IMR-90 (cell line): ENCODE measurements around the gene PAK6. TPM values are rescaled to one million over a fixed set of nuclear protein-coding genes. Genes with fewer than 3 reads are reported as not detected.

Experiments used
- ATAC-seq: fragments of 200-7000 bp; cut with Tn5 transposase; 2 replicates; pipeline ENCODE4 v1.9.1; 2020; ENCODE audit warnings: low read depth, mild to moderate bottlenecking, moderate library complexity
- BruUV-seq: library from RNA; stranded (reverse); fragments of 400-500 nt; replicated peaks from 2 replicates; lab custom pipeline; 2021; lab: Mats Ljungman, UMichigan
- CTCF ChIA-PET: fragments of 300-600 bp; formaldehyde crosslinking; extraction: SDS; loops from one replicate; lab custom pipeline; 2021; ENCODE audit warnings: antibody characterized with exemption; lab: Yijun Ruan, JAX
- POLR2A ChIA-PET: fragments of 300-600 bp; sonication (Branson Sonifier 250); formaldehyde crosslinking; loops from one replicate; lab custom pipeline; 2022; ENCODE audit warnings: antibody characterized with exemption; ENCODE audit not compliant: unreplicated experiment; lab: Charles Lee
- DNase-seq: peaks from one replicate; pipeline ENCODE4 v3.0.0; 2013
- H2AFZ ChIP-seq: replicated peaks from 2 replicates; pipeline ENCODE3; 2013; ENCODE audit warnings: low read length, mild to moderate bottlenecking; ENCODE audit not compliant: poor library complexity
- H2AK5ac ChIP-seq: 2 replicates; pipeline ENCODE4 v1.6.1; 2013; ENCODE audit warnings: low read depth, low read length, inconsistent platforms
- H2AK9ac ChIP-seq: replicated peaks from 2 replicates; pipeline ENCODE3; 2013; ENCODE audit warnings: mild to moderate bottlenecking, low read depth, low read length, moderate library complexity; ENCODE audit not compliant: poor library complexity
- H2BK120ac ChIP-seq: 2 replicates; pipeline ENCODE4 v1.6.1; 2013; ENCODE audit warnings: low read depth, low read length, inconsistent platforms
- H2BK15ac ChIP-seq: 3 replicates; pipeline ENCODE4 v1.6.1; 2013; ENCODE audit warnings: low read depth, low read length, inconsistent platforms
- H2BK20ac ChIP-seq: 2 replicates; pipeline ENCODE4 v1.6.1; 2013; ENCODE audit warnings: low read depth, mild to moderate bottlenecking, inconsistent platforms, low read length, moderate library complexity
- H2BK5ac ChIP-seq: 2 replicates; pipeline ENCODE4 v1.6.1; 2013; ENCODE audit warnings: mild to moderate bottlenecking, low read depth, low read length, inconsistent platforms; ENCODE audit not compliant: poor library complexity, severe bottlenecking
- H3K14ac ChIP-seq: replicated peaks from 2 replicates; pipeline ENCODE4 v1.6.1; 2013; ENCODE audit warnings: low read depth, low read length, inconsistent platforms
- H3K18ac ChIP-seq: 2 replicates; pipeline ENCODE4 v1.6.1; 2013; ENCODE audit warnings: low read depth, low read length, control low read depth
- H3K23ac ChIP-seq: 2 replicates; pipeline ENCODE4 v1.6.1; 2013; ENCODE audit warnings: low read depth, low read length, inconsistent platforms
- H3K27ac ChIP-seq: 2 replicates; pipeline ENCODE4 v1.5.1; 2013; ENCODE audit warnings: mild to moderate bottlenecking, control low read depth, low read length; ENCODE audit not compliant: insufficient read depth
- H3K27me3 ChIP-seq: 2 replicates; pipeline ENCODE4 v1.6.1; 2013; ENCODE audit warnings: low read length; ENCODE audit not compliant: control insufficient read depth, insufficient read depth
- H3K36me3 ChIP-seq: 2 replicates; pipeline ENCODE4 v1.6.1; 2013; ENCODE audit warnings: low read length, mixed read lengths; ENCODE audit not compliant: control insufficient read depth, insufficient read depth
- H3K4ac ChIP-seq: 2 replicates; pipeline ENCODE4 v1.6.1; 2013; ENCODE audit warnings: low read depth, low read length, inconsistent platforms
- H3K4me1 ChIP-seq: 2 replicates; pipeline ENCODE4 v1.6.1; 2013; ENCODE audit warnings: low read length, mixed read lengths; ENCODE audit not compliant: control insufficient read depth, insufficient read depth
- H3K4me2 ChIP-seq: 2 replicates; pipeline ENCODE4 v1.6.1; 2013; ENCODE audit warnings: low read depth, mild to moderate bottlenecking, control low read depth, low read length, moderate library complexity
- H3K4me3 ChIP-seq: 2 replicates; pipeline ENCODE4 v1.5.1; 2013; ENCODE audit warnings: low read depth, mild to moderate bottlenecking, control low read depth, low read length, moderate library complexity; ENCODE audit not compliant: insufficient read depth
- H3K56ac ChIP-seq: 2 replicates; pipeline ENCODE4 v1.6.1; 2013; ENCODE audit warnings: low read length, inconsistent platforms; ENCODE audit not compliant: insufficient read depth; ENCODE audit errors: extremely low read depth
- H3K79me1 ChIP-seq, 2 experiments: 2 replicates each; pipeline ENCODE4 v1.6.1; 2013; ENCODE audit warnings: low read length in 2 of 2, inconsistent platforms in 1 of 2, low read depth in 1 of 2
- H3K9ac ChIP-seq: 2 replicates; pipeline ENCODE4 v1.6.1; 2013; ENCODE audit warnings: low read depth, low read length, control low read depth
- H3K9me1 ChIP-seq: 2 replicates; pipeline ENCODE4 v1.6.1; 2013; ENCODE audit warnings: low read length, inconsistent platforms; ENCODE audit not compliant: insufficient read depth
- H3K9me3 ChIP-seq: 2 replicates; pipeline ENCODE4 v1.6.1; 2013; ENCODE audit warnings: low read length; ENCODE audit not compliant: control insufficient read depth, insufficient read depth
- H4K20me1 ChIP-seq: 2 replicates; pipeline ENCODE4 v1.6.1; 2013; ENCODE audit warnings: low read length, inconsistent platforms; ENCODE audit not compliant: insufficient read depth
- H4K5ac ChIP-seq: 2 replicates; pipeline ENCODE4 v1.6.1; 2013; ENCODE audit warnings: mild to moderate bottlenecking, low read depth, low read length, control low read depth
- H4K8ac ChIP-seq, 2 experiments: 2 replicates each; pipeline ENCODE4 v1.6.1; 2013; ENCODE audit warnings: low read depth in 2 of 2, low read length in 2 of 2, control low read depth in 1 of 2, inconsistent platforms in 1 of 2
- H4K91ac ChIP-seq: 2 replicates; pipeline ENCODE4 v1.6.1; 2013; ENCODE audit warnings: low read depth, low read length, inconsistent platforms; ENCODE audit not compliant: insufficient read depth
- BHLHE40 ChIP-seq: fragments of 150-350 bp; IDR thresholded peaks from 2 replicates; pipeline ENCODE4 v1.6.1; 2016; ENCODE audit warnings: mild to moderate bottlenecking, low read depth, low read length
- CEBPB ChIP-seq: IDR thresholded peaks from 2 replicates; pipeline ENCODE4 v1.6.1; 2012; ENCODE audit warnings: low read depth, low read length, improper control_type of control experiment
- POLR2A ChIP-seq: IDR thresholded peaks from 2 replicates; pipeline ENCODE4 v1.6.1; 2012; ENCODE audit warnings: mild to moderate bottlenecking, low read depth, low read length
- SMC3 ChIP-seq: fragments of 150-350 bp; IDR thresholded peaks from 2 replicates; pipeline ENCODE4 v1.6.1; 2016; ENCODE audit warnings: low read depth, mild to moderate bottlenecking, antibody characterized with exemption, low read length, moderate library complexity
- WGBS, 2 experiments: methylation state at CpG; one replicate each; pipeline versions ENCODE4 v1.1.5 to v1.1.7; 2013; ENCODE audit warnings: missing lambda C conversion rate in 2 of 2; ENCODE audit not compliant: insufficient read length in 1 of 2; ENCODE audit errors: extremely low coverage in 2 of 2; 5-methylcytosine and 5-hydroxymethylcytosine counted together
- dilution Hi-C: fragments of 300-500 bp; cut with HindIII; formaldehyde crosslinking; loops from one replicate; pipeline ENCODE4 v1.14.3; 2018; ENCODE audit warnings: low sequenced_read_pairs; ENCODE audit not compliant: unreplicated experiment
- in situ Hi-C: fragments of 300-500 bp; cut with MboI; formaldehyde crosslinking; loops from 3 replicates; pipeline ENCODE4 v1.14.3; 2019; ENCODE audit warnings: low sequenced_read_pairs, inconsistent platforms, mixed read lengths
- intact Hi-C: fragments of 100-400 bp; cut with micrococcal nuclease; formaldehyde crosslinking; loops from 2 replicates; pipeline ENCODE4 v1.10.0; 2022
- polyA plus RNA-seq, 3 experiments: library from polyadenylated mRNA; depleted of rRNA; stranded (reverse); fragments of >200 nt; gene quantifications; 2 replicates each; pipeline ENCODE4 v1.2.3, GENCODE V29; 2012; ENCODE audit warnings: low replicate concordance in 1 of 3
- total RNA-seq: library from RNA; depleted of rRNA; stranded (reverse); fragments of >200 nt; gene quantifications from 2 replicates; pipeline ENCODE4 v1.2.3, GENCODE V29; 2012
- TF ChIP-seq, protein P1 (sequence below): fragments of 150-350 bp; IDR thresholded peaks from 2 replicates; pipeline ENCODE4 v1.6.1; 2017; ENCODE audit warnings: mild to moderate bottlenecking, antibody characterized with exemption, low read length, low read depth

Gene PAK6
- total and polyA plus RNA-seq, 2 of the 4 experiments (the other 2 are of a cell fraction), result 0.21 TPM; not detected in 1

DNA sequence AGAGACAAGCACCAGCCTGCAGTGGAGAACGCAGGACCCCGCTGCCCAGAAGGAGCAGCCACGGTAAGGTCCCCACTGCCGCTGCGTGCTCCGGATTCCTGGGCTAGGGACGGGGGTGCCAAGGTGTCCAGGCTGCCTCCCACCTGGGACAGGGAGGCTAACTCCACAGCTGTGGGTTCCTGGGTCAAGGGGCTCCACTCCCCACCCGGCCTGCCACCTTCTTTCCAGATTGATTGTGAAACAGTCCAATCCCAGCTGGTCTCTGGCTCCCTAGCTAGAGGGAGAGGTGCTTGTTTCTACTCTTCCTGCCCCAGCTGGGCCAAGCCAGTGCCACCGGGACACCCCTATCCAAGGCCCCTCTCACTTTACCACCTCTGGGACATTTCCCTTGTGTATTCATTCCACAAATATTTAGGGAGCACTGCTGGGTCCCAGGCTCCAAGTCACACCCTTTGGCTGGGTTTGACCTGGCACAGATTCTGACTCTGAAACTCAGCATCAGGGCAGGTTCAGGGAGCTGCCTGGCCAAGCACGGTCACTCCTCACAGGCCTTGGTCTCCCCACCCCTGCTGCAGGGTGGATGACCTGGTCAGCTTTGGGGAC is 1.9 kb downstream of the PAK6 start:
- CTCF ChIA-PET, result interaction anchor here (0.6 kb wide), 1 partner anchor 1541 kb away, joined by 4 read pairs; no protein-coding TSS in a partner anchor

More for the DNA sequence above, 1.9 kb downstream of the PAK6 start:
- Histone ChIP-seq H3K23ac (no peak overlapping the region), H3K4ac (no peak overlapping the region), H4K91ac (no peak overlapping the region), H2AK5ac (no peak overlapping the region), H2AFZ (no peak overlapping the region), H4K20me1 (no peaks in the 10 kb centered on the region), H3K4me1 (peaks cover 3% of the 10 kb centered on the region; the same call in 1 of the 2 replicates), H3K27me3 (peaks cover 23% of the 10 kb centered on the region; the same call in 1 of the 2 replicates), H3K4me3 (no peak overlapping the region), H3K4me2 (no peak overlapping the region), H3K27ac (no peak overlapping the region), H4K5ac (no peak overlapping the region), H4K8ac (no peak overlapping the region), H3K79me1 (no peaks in the 10 kb centered on the region), H3K14ac (no peak overlapping the region), H3K9ac (no peak overlapping the region), H3K9me3 (no peaks in the 10 kb centered on the region), H2BK120ac (no peak overlapping the region), H3K9me1 (no peaks in the 10 kb centered on the region), H3K18ac (no peak overlapping the region), H2BK15ac (no peak overlapping the region), H3K56ac (no peak overlapping the region), H2BK20ac (no peak overlapping the region), H3K36me3 (no peaks in the 10 kb centered on the region), H2AK9ac (peak overlapping the region; percentile 57), H2BK5ac (no peak overlapping the region)
- POLR2A ChIA-PET, result no interaction called here
- intact Hi-C loops (no loop called here), in situ Hi-C loops (no loop called here), dilution Hi-C loops (no loop called here)
- no TSS peak for BruUV-seq
- TF ChIP-seq CEBPB (peak; percentile 31; the same call in 1 of the 2 replicates), BHLHE40 (no peak), POLR2A (no peak), SMC3 (no peak)
- TF ChIP-seq, protein P1, sequence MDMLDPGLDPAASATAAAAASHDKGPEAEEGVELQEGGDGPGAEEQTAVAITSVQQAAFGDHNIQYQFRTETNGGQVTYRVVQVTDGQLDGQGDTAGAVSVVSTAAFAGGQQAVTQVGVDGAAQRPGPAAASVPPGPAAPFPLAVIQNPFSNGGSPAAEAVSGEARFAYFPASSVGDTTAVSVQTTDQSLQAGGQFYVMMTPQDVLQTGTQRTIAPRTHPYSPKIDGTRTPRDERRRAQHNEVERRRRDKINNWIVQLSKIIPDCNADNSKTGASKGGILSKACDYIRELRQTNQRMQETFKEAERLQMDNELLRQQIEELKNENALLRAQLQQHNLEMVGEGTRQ, result no peak
- 100% methylated on average over 2 of the region's 10 CpGs; no CpG with 5 or more reads in 1 of the 2 experiments for WGBS, 2 experiments
- ATAC-seq (no peak), DNase-seq (no peak)
